SU-DHL-6 (cell line): ENCODE measurements around the gene VWA5B1.

Experiments
- EZH2phosphoT487 ChIP-seq: fragments of 200-600 bp; sonication (generic), shearing (Covaris generic); conservative IDR thresholded peaks from 2 replicates; pipeline ENCODE4 v1.6.1; 2018; ENCODE audit warnings: mild to moderate bottlenecking, antibody characterized with exemption, low read length, moderate library complexity, mixed read lengths
- TF ChIP-seq, protein P1 (sequence below): fragments of 200-600 bp; sonication (generic); IDR thresholded peaks from one replicate; pipeline ENCODE4 v1.5.1; 2017; ENCODE audit warnings: antibody characterized with exemption, mild to moderate bottlenecking, low read length, moderate library complexity; ENCODE audit not compliant: insufficient read depth, poor library complexity, severe bottlenecking

DNA sequence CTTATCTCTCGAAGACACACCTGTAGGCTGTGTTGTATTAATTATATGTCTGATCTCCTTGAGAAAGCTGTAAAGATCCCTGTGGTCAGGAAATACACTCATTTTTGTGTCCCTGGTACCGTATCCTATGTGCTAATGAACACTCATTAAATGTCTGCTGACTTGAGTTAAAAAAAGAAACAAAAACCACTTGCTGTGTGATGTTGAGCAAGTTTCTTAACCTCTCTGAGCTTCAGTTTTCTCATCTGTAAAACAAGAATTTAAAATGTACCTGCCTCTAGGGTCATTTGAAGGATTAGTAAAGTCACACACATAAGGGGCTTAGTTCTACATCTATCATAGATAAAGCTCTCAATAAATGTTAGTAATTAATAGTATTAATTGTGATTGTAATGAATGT lies 91.3 kb downstream of the VWA5B1 start:
- TF ChIP-seq, protein P1, sequence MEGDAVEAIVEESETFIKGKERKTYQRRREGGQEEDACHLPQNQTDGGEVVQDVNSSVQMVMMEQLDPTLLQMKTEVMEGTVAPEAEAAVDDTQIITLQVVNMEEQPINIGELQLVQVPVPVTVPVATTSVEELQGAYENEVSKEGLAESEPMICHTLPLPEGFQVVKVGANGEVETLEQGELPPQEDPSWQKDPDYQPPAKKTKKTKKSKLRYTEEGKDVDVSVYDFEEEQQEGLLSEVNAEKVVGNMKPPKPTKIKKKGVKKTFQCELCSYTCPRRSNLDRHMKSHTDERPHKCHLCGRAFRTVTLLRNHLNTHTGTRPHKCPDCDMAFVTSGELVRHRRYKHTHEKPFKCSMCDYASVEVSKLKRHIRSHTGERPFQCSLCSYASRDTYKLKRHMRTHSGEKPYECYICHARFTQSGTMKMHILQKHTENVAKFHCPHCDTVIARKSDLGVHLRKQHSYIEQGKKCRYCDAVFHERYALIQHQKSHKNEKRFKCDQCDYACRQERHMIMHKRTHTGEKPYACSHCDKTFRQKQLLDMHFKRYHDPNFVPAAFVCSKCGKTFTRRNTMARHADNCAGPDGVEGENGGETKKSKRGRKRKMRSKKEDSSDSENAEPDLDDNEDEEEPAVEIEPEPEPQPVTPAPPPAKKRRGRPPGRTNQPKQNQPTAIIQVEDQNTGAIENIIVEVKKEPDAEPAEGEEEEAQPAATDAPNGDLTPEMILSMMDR, result no peak
- no peak for TF ChIP-seq EZH2phosphoT487
